ENCODE measurements around the gene BICC1.

BICC1 gene

GRCh38 chr10:58515291-58515941 is 2.7 kb downstream of the BICC1 start:
- DNase-seq (no peak), ATAC-seq (no peak)

DNA sequence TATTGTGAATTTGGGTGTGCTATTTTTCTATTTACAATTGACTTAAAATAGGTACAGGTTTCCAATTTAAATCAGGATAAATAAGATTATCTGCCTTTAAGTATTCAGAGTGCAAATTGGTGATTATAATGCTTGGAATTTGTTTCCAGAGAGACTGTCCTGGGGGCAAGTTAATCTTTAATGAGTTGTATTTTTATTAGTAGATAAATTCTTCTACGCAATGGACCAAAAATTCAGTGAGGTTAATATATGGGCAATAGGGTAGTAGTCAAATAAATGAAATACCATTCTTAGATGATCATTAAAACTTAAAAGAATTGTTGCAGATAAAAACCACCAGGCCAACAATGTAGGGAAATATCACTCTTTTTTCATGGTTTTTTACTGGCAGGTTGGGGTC is 3.4 kb downstream of the BICC1 start:
- no peak for DNase-seq
- no peak for ATAC-seq

- ATAC-seq (no peak), DNase-seq (no peak)
Measured at GRCh38 chr10:58516671-58517070, 4.0 kb downstream of the BICC1 start.

- ATAC-seq: no peak
- DNase-seq: no peak
Measured at GRCh38 chr10:58517081-58517480, 4.4 kb downstream of the BICC1 start.

- DNase-seq (no peak), ATAC-seq (no peak)
Measured at GRCh38 chr10:58517491-58518355, 5.1 kb downstream of the BICC1 start.

- DNase-seq: no peak
- no peak for ATAC-seq
Measured at GRCh38 chr10:58518775-58519174, 6.1 kb downstream of the BICC1 start.

DNA sequence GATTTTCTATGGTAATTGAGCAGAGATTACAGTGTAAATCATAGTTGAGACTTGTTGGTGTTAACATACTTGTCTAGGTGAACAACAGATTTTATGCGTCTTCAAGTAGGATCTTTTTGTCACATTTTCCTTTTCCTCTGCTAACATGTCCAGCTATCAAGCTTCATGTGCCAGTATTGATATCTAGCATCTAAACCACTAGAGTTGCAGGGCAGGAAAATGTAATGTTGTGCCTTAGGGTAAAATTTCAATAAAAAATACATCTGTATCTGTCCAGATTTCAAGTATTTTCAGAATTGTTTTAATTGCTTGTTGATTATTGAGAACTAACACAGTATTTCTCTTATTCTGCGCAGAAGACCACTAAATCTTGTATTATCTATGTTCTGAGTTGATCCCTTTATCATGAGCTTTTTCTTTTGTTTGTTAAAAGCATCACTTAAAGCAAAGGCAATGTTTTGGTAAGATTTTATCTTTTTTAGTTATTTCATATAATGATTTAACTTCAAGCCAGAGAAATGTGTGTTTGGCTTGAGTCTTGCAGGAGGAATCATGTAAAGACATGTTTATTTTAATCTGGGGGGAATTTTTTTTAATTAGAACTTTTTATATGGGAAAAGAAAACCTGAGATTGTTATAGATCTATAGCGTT is 16.5 kb downstream of the BICC1 start:
- no peak for ATAC-seq
- no peak for DNase-seq

DNA sequence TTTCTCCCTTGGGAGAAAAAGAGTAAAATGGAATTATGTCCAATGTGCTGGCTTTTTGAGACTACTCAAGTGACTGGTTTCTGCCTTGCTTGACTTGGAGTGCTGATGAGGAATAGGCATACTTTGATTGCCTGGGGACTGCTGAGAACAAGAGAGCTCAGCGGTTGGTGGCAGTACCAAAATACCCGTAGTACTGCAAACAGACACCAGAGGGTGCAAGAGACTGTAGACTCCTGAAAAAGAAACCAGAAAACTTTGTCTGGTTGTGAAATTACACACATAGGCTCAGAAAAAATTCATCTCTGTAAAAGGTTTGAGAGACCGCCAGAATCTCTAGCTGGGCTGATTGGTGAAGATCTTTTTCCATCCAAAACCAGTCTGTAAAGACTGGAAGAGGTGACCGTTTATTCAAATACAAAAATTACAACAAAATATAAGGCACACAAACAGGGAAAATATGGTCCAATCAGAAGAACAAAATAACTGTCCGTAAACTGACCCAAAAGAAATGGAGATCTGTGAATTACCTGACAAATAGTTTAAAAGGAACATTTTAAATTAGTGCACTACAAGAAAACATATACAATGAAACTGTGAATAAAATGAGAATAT is 18.5 kb downstream of the BICC1 start:
- DNase-seq (peak; percentile 56), ATAC-seq (no peak)

GRCh38 chr10:58535311-58535710 is 22.6 kb downstream of the BICC1 start:
- ATAC-seq (no peak), DNase-seq (no peak)

DNA sequence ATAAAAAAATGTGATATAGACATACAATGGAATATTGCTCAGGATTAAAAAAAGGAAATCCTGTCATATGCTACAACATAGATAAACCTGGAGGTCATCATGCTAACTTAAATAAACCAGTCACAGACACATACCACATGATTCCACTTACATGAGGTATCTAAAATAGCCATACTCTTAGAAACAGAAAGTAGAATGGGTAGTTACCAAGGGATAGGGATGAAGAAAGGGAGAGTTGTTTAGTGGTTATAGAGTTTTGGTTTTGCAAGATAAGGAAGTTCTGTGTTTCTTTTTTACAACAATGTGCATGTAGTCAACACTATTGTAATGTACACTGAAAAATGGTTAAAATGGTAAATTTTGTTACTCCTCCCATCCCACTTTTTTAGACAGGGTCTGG is 30.5 kb downstream of the BICC1 start:
- DNase-seq (no peak), ATAC-seq (no peak)

- ATAC-seq: no peak
- DNase-seq: no peak
Measured at GRCh38 chr10:58544135-58544534, 31.5 kb downstream of the BICC1 start.

DNA sequence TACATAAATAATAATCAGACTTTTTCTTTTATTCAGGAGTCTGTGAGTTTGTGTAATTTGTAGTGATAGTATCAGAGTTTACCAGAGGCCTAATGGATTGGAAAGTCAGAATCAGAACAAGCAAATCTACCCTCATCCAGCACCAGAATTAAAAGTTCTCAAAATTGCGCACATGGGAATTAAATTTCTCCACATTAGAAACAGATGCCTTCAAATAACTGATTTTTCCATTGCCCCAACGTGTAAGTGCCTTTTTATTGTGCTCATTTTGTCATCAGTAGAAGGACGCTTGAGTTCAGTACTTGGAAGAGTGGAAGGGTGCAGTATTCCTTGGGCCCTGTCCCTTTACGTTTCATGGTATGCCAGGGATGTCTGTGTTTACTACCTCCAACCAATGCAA is 32.8 kb downstream of the BICC1 start:
- no peak for DNase-seq
- ATAC-seq: no peak

DNA sequence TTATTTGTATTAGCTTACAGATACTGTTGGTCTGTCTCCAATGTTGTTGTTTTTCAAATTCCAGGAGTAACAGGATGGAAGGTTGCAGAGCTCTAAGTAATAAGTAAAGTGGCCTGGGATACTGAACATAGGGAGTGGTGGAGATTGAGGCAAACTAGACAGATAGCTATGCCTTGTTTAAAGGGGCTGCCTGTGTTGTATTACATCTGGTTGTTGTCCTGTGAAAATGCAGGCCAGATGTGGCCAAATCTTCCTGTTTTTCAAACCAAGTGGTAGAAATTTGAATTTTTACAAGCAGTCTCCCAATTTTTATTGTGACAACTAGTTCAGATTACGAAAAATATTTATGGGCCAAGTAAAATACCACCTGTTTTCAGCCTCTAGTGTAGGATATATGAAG is 33.5 kb downstream of the BICC1 start:
- ATAC-seq: no peak
- DNase-seq: no peak

DNA sequence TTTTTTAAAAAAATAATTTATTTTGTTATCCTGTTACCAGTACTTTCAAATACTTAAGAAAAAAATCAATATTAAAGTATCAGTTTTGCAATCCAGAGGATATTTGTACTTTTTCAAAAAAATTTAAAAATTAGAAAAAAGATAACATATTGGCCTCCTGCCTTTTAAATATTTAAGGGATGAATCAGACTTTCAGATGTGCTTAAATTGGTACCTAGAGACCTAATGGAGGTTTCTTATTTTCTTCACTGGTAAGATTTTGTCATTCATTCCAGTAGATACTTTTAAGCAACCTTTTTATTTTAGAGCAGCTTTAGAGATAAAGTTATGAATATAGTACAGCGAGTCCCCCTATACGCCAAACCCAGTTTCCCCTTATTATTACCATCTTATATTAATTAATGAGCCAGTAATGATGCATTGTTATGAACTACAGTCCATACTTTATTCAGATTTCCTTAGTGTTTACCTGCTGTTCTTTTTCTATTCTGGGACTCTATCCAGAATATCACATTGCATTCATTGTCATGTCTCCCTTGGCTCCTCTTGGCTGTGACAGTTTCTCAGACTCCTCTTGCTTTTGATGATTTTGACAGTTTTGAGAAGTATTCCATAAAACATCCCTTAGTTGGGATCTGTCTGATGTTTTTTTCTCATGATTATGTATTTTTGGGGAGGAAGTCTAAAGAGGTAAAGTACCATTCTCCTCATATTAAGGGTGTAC is 34.2 kb downstream of the BICC1 start:
- no peak for ATAC-seq

DNA sequence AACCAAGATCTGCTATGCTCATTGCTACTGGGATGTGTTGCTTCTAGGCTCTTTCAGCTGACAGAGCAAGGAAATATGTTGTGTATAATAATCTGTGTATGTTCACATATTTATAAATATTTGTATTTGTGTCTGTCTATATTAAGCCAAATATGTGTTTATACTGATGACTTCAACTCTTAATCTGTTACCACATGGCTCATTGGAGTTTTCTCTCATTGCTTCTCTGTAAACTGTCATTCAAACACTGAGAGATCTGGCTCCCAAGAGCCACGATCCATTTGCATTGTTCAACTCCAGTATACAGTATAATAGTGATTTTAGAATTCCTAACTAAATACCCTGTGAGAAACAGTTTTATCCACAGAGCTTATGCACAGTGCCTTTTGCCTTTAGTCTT is 35.3 kb downstream of the BICC1 start:
- no peak for ATAC-seq
- DNase-seq: no peak

More for the DNA sequence above, 34.2 kb downstream of the BICC1 start:
- DNase-seq: no peak

- no peak for ATAC-seq
- no peak for DNase-seq
Measured at GRCh38 chr10:58554316-58554715, 41.6 kb downstream of the BICC1 start.

- ATAC-seq (no peak), DNase-seq (no peak)
Measured at GRCh38 chr10:58555170-58555929, 42.7 kb downstream of the BICC1 start.

- no peak for ATAC-seq
- no peak for DNase-seq
Measured at GRCh38 chr10:58555930-58556311, 43.2 kb downstream of the BICC1 start.

DNA sequence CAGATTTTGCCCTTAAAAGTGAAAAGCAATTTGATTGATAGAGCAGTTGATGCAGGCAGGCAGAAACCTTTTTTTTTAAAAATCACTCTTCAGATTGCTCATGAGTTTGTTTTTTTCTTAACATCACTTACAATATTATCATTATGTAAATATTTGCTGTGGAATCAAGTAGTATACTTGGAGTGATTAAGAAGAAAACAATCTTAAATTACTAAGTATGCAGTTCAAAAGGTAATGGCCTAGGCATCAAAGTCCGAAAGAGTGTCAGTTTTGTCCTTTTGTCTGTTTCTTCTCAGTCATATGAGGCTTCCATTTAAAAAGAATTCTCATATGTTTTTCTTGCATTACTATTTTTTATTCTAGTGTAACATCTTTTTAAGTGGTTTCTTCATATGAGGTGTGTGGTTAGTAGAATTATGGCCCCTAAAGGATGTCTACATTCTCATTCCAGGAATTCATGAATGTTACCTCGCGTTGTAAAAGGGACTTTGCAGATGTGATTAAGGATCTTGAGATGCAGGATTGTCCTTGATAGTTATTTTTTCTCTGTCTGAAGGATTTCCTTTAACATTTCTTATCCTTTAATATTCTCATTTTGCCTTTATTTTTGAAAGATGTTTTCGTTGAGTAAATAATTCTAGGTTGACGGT is 44.0 kb downstream of the BICC1 start:
- ATAC-seq (no peak), DNase-seq (no peak)

GRCh38 chr10:58557714-58558113 is 45.0 kb downstream of the BICC1 start:
- no peak for DNase-seq
- no peak for ATAC-seq

- ATAC-seq: no peak
Measured at GRCh38 chr10:58560068-58560467, 47.4 kb downstream of the BICC1 start.

More at GRCh38 chr10:58560068-58560467, 47.4 kb downstream of the BICC1 start:
- no peak for DNase-seq
